Glomerular visceral epithelial cell (primary cell): ENCODE results near the gene GRM1.

Experiments used
- DNase-seq: peaks from one replicate; pipeline ENCODE4 v3.0.0-alpha.2; 2016; ENCODE audit errors: extremely low spot score

The GRM1 gene

GRCh38 chr6:146315381-146316174 lies 286.7 kb downstream of the GRM1 start:
- no peak for DNase-seq

DNA sequence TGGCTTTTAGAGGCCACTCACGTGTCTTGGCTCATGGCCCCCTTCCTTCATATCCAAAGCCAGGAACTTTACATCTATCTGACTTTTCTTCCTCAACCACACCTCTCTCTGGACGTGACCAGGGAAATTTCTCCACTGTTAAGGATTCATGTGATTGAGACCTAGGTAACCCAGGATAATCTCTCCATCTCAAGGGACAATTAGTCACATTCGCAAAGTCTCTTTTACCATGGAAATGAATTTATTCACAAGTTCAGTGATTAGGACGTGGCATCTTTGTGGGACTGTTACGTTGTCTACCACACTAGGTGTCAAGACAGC lies 287.3 kb downstream of the GRM1 start:
- DNase-seq, result no peak

GRCh38 chr6:146331013-146331412 lies 302.2 kb downstream of the GRM1 start:
- no peak for DNase-seq

DNA sequence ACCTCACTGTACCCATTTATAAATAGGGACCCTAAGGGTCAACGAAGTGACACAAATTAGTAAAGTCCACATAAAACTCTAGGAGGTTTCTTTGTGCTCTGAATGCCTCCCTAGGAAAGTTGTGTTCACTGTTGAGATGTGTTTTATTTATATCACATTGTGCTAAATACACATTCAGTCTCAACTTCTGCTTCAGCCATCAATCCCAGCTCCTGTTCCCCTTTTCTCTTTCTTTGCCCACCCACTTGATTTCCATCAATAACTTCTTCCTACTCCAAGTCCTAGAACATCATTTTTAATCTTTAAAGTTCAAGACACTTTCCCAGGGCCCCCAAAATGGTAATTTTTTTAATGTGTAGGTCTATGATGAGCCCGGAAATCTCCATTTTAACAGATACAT lies 306.5 kb downstream of the GRM1 start:
- DNase-seq, result no peak

DNA sequence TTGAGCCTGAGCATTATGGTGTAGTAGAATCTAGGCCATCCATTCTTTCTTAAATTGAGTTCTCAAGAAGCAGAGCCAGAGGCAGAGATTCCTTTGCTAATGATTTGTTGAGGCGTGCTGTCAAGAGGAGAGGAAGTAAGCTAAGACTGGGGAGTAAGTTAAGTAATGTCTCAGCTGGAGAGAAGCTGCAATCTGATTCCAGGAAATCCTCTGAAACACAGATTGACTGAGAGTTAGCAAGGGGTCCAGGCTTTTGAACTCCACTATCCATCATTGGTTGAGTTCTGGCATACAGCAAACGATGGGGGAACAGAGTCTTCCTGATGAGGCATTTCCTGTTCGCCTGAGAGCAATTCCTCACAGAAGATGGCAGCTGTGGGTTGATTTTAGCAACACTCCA lies 307.3 kb downstream of the GRM1 start:
- no peak for DNase-seq

DNA sequence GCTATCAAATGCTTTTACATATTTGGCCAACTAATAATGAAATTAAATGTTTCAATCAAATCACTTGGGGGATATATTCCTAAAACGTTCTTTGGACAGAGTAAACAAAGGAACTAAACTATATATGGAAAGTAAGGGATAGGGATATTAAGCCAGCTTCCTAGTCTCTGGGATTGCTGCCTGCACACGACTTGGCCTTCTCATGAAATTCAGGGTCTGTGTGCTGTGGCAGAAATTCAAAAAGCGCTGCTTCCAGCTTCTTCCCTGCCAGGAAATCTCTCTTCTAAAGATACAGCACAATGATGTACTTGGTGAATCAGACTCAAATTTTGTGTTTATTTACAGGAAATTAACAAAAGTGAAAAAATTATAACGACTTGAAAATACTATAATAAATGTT lies 308.5 kb downstream of the GRM1 start:
- no peak for DNase-seq

GRCh38 chr6:146339716-146340115 lies 310.9 kb downstream of the GRM1 start:
- no peak for DNase-seq

GRCh38 chr6:146341493-146342230 lies 312.8 kb downstream of the GRM1 start:
- no peak for DNase-seq

DNA sequence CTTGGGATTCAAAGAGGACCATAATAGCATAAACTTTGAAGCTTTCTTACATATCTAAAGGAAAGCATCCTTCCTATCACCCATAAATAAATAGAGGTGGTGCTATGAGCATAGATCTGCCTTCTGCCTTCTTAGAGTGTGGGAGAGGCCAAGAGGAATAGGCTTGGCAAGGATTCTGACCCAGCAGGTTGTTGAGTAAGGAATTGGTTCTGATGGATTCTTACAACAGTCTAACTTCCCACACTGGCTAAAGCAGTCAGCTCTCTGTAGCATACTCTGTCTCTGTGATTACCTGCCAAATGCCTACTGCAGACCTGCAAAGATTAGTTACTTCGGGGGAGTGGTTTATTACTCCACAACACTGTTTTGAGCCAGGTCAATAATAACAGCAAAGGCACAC lies 316.7 kb downstream of the GRM1 start:
- DNase-seq, result no peak

- DNase-seq, result no peak
These were observed 318.2 kb downstream of the GRM1 start for GRCh38 chr6:146347090-146347489.

- no peak for DNase-seq
These were observed 318.8 kb downstream of the GRM1 start for GRCh38 chr6:146347690-146348089.

DNA sequence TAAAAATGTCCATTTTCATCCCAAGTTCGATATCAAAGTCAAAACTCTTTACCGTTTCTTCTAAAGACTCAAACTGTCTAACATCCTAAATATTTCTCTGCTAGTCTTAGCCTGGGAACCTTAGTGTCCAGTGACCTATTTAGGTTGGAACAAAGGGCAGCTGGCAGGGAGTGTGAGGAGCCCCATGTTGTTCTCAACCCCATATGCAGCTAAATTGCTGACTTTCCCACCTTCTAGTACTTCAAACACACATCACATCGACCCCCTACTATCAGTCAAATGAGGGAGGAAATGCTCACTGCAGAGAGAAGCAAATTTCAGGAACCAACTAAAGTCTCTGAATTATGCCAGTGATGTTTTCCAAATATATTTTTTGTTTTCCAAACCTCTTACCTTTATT lies 322.2 kb downstream of the GRM1 start:
- DNase-seq, result no peak

DNA sequence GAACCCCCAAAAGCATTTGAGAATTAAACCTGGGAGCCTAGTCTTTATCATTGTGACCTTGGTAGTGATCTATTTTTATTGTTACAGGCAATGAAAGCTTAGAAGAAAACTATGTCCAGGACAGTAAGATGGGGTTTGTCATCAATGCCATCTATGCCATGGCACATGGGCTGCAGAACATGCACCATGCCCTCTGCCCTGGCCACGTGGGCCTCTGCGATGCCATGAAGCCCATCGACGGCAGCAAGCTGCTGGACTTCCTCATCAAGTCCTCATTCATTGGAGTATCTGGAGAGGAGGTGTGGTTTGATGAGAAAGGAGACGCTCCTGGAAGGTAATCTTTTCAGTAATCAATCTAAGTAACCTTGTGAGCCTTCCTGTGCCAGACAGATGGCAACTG lies 323.3 kb downstream of the GRM1 start:
- DNase-seq, result no peak

- DNase-seq, result no peak
These were observed 325.6 kb downstream of the GRM1 start for GRCh38 chr6:146354451-146354850.

- peak; percentile 23 for DNase-seq
These were observed 326.7 kb downstream of the GRM1 start for GRCh38 chr6:146355521-146356100.

- DNase-seq, result peak; percentile 62
These were observed 328.9 kb downstream of the GRM1 start for GRCh38 chr6:146357578-146358430.

- no peak for DNase-seq
These were observed 329.7 kb downstream of the GRM1 start for GRCh38 chr6:146358431-146359046.

- no peak for DNase-seq
These were observed 330.3 kb downstream of the GRM1 start for GRCh38 chr6:146359131-146359530.

DNA sequence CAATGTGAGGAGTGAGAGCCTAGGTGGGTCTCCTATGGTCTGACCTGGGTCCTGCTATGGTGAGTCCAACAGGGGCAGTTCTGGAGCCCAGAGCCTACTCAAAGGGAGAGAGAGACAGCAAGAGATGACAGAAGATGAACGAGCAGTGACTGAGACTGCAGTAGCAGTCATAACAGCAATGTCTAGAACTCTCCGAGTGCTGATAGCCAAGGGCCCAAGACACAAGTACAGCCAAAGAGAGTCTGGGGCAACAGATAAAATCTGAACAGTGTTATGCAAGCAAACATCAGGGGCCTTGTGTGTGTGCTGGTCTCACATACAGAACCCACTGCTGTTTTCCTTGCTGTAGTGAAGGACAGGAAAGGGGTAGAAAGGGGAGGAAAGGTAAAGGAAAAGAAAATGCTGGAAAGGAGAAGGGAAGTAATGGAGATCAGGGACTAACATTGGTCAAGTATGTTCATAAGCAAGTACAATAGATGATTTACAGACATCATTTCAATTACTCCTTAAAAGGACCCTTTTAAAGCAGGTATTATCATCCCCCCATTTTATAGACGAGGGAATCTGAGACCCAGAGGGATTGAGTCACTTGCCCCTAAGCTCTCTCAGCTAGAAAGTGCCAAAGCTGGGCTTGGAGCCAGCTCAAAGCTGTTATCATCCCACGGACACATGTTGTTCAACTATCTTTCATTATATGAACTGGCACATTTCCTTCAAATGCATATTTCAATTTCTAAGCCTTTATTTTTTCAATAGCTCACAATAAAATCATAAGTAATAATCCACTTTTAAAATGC lies 332.5 kb downstream of the GRM1 start:
- DNase-seq, result no peak

DNA sequence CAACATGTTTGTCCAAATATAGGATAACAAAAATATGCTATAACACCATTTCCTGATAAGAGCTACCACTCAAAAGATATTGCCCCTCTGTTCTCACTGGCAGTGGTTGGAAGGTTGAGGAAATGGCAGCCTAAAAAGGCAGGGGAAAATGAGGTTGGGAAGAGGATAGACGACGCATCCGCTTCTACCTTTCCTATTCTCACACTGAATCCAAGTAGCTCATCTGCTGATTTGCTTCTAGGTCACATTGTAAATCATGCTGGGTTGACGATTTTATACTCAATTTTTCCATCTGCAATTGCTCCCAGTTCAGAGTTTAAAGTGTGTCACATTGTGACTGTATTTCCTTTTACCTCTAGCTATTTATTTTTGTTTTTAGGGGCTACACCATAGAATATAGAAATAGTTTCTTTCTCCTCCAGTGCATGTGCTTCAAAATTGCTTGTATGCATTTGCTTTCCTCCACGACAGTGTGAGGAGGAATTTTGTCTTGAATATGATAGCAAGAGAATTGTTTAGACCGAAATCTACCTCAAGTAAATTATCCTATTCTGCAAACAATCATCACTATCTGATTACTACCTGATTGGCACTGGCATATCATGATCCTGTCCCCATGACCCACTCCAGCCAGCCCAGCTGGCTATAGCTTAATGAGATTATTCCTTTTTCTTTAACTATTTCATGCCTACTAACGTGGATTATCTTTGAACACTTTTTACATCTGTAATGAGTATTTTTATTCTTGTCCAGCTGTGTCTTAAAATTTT lies 335.2 kb downstream of the GRM1 start:
- no peak for DNase-seq
